Upper lobe of left lung (tissue), 4 donors: ENCODE results near the gene FOXJ1.

Experiments
- CTCF ChIP-seq, 6 experiments: fragments of 450-650 bp in 4 of 6; fragments of 200-600 bp in 2 of 6; sonication (generic) in 2 of 6; IDR thresholded peaks; one replicate each; pipeline ENCODE4 v1.5.1; 2016 to 2019; ENCODE audit warnings: antibody characterized with exemption in 6 of 6
- EP300 ChIP-seq, 4 donors: sonication (generic); formaldehyde crosslinking; IDR thresholded peaks; one replicate each; pipeline ENCODE4 v1.5.1; 2017; ENCODE audit warnings: antibody characterized with exemption in 4 of 4, control low read depth in 2 of 4
- POLR2A ChIP-seq, 4 donors: fragments of 450-650 bp; IDR thresholded peaks; one replicate each; pipeline ENCODE4 v1.5.1; 2016 to 2017; ENCODE audit warnings: antibody characterized with exemption in 4 of 4, mild to moderate bottlenecking in 2 of 4
- POLR2AphosphoS5 ChIP-seq, 2 donors: sonication (generic); formaldehyde crosslinking; IDR thresholded peaks; one replicate each; pipeline ENCODE4 v1.5.1; 2017; ENCODE audit warnings: antibody characterized with exemption in 2 of 2

- TF ChIP-seq POLR2A (IDR thresholded peaks at IDR 0.05) (no peak), CTCF (IDR thresholded peaks at IDR 0.05) (no peak), POLR2AphosphoS5 (IDR thresholded peaks at IDR 0.05) (no peak), EP300 (IDR thresholded peaks at IDR 0.05) (no peak)
Measured at GRCh38 chr17:76123749-76124581, 17.1 kb downstream of the FOXJ1 start.
